GM18520 (cell line): ENCODE measurements around the gene PLD5.

Source experiments
- ATAC-seq: cut with Tn5 transposase; IDR thresholded peaks from one replicate; pipeline ENCODE4 v1.9.1; 2021; ENCODE audit not compliant: unreplicated experiment

PLD5 gene

DNA sequence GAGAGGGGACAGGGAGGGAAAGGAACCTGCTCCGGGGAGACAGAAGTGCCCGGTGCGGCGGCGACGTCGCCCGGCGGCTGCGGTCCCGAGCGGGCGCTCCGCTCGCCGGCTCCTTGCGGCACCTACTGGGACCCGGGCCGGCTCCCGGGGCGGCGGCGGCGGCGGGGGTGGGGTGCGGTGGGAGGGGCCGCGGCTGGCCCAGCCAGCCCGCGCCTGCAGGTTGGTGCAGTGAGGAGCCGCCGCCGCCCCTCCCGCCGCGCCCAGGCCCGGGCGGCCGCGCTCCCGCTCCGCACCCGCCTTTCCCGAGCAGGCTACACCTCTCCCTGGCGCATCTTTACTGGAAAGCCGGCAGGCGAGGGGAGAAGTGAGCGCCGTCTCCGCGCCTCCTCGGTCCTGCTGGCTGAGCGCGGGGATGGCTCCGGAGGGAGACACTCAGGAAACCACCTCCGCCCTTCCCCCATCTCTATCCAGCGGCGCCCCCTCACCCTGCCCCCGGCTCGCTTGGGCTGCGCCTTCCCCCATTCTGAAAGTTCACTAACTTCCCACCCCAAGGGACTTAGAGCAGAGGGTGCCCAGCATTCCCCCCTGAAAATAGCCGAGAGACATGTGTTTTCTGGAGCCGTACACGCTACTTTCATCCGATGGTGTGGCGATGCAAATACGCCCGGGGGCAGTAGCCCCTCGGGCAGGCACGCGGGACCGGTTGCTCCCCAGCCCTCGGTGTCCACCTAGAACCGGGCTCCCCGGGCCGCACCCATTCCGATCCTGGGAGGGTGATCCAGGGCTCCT, at the start of gene PLD5:
PLD5 (minus strand) TSS at position 127 of the 789 bp plus-strand sequence.
- no peak for ATAC-seq

- no peak for ATAC-seq
These were observed 45.4 kb upstream of the PLD5 start for GRCh38 chr1:242569867-242570266.

- no peak for ATAC-seq
These were observed 44.2 kb upstream of the PLD5 start for GRCh38 chr1:242568666-242569065.

DNA sequence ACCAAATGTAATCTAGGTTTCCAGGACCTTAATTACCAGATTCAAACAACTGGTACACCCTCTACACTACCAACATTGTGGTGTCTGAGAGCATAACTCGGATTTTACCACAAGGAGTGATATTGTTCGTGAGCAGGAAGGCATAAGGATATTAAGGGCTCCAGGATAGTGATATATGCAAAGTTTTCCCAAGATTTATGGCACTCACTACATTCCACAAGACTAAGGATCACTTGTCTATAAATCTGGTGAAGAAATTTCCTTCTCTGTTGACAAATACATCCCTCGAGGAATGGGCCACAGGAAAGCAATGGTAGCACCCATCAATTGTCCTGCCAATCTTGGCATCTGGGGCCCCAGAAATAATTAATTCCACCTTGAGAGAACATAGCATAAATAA, 43.1 kb upstream of the PLD5 start:
- no peak for ATAC-seq

DNA sequence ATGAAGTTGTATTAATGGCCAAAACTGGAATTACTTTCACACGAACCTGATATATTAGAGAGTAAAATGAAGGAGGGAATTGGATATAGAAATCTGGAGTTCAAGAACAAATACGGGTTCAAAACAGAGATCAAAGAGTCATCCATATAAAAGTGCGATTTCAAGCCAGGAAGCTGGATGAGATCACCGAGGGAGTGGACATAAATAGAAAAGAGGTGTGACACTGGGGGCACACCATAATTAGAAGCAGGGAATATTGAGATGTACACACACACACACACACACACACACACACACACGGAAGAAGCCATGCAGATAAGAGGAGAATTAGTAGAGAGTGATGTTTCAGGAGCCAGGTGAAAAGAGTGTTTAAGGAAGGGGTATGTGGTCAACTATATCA, 32.3 kb upstream of the PLD5 start:
- ATAC-seq = no peak

GRCh38 chr1:242556276-242556675, 31.8 kb upstream of the PLD5 start:
- ATAC-seq = no peak

GRCh38 chr1:242554577-242554976, 30.1 kb upstream of the PLD5 start:
- no peak for ATAC-seq

- ATAC-seq = no peak
These were observed 22.6 kb upstream of the PLD5 start for GRCh38 chr1:242546849-242547729.

DNA sequence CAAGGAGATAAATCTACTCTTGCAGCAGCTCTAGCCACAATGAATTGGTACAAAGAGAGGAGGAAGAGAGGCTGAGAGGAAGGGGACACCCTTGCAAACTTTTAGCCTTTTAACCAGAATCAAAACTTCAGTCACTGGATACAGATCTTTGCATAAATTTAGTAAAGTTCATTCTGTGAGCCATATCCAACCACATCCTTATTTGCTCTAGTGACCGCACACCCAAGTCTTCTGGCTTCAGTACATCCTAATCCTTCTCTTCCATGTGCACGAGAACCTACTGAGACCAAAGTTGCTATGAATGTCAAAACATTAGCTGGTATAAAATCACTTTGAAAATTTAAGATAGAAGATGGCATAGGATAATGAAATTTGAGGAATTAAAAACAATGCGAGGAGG, 21.9 kb upstream of the PLD5 start:
- no peak for ATAC-seq

DNA sequence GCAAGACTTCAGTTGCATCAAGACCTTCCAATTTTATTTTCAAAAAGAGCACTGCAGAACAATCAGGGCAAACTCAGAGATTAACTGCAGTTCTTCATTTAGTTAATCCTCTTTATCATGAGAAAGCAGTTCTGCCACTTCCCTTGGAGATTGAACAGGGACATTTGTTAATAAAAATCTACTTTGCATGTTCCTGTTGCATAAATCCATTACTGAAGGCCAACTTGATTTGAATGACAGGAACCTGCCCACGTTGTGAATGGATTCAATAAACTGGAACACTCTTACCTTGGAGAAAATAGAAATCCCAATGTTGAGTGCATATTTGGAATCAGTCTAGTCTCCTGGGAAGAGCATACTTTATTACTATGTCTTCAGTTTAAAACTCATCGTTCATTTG, 19.6 kb upstream of the PLD5 start:
- no peak for ATAC-seq

- no peak for ATAC-seq
These were observed 17.8 kb upstream of the PLD5 start for GRCh38 chr1:242542271-242542670.

- no peak for ATAC-seq
These were observed 11.5 kb upstream of the PLD5 start for GRCh38 chr1:242535986-242536385.

GRCh38 chr1:242534753-242535152, 10.3 kb upstream of the PLD5 start:
- ATAC-seq = no peak

DNA sequence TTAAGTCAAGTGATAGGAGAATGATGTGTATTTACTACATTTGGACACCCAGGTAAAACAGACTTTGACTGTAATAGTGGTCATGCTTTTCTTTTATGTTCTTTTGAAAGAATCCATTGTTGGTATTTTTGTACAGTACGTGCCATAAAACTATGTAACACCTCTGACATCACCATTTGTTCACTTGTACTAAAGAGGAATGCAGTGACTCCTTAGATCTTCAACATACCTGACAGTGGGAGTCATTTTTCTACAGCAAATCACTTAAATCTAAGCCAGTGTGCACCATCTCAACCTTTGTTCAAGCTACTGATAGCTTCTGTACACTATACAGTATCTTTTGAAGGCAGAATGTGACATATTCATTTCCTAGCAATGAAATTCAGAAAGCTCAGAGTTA, 6.3 kb upstream of the PLD5 start:
- ATAC-seq = no peak

DNA sequence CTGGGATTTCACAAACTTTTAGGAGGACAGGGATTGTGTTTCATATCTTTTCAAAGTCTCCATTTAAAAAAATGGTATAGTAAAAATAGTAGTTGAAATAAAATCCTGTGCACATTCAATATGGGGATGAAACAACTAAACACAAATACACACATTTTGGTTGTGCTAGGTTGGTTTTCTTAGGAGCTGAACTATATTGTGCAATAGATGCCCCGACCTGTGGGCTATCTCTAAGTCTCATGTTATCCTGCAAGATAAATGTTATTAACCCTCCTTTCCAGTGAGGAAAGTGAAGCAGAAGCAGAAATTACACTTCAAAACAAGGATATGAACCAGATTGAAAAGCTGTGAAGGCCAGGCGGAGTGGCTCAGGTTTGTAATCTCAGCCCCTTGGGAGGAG, 1.3 kb upstream of the PLD5 start:
- no peak for ATAC-seq

- no peak for ATAC-seq
These were observed 844 bp upstream of the PLD5 start for GRCh38 chr1:242525360-242525722.

DNA sequence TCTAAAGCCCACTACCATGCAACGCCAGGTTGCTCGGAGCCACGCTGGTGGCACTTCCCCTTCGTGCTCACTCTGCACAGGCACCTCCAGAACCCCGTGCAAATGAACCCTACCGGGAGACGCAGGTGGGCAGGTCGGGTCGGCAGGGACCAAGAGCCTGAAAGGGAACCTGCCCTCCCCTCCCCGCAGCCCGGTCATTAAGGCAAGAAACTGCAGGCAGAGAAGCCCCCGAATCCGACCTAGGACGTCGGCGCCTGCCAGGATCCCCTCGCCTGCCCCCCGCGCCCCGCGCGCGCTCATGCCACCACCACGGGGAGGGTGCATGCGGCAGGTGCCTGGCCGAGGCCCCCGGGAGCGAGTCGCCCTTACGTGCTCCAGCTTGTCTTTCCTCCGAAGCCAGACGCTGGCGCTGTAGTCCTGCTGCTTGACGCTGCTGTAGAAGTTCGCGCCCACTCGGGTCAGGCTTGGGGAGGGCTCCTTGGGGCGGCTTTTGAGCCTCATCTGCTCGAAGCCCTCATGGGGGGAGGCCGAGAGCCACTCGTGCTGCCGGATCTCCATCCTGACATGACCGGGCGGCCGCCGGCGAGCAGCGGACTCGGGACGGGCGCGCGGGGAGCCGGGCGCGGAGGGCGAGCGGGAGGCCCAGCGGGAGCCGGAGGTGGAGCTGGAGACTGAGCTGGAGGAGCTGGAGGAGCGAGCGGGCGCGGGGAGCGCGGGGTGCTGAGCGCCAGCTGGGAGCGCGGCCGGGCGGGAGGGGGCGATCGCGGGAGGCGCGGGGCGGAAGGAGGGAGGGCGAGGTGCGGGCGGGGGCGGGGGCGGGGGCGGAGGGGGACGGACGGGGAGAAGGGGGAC, 552 bp downstream of the PLD5 start:
- no peak for ATAC-seq

DNA sequence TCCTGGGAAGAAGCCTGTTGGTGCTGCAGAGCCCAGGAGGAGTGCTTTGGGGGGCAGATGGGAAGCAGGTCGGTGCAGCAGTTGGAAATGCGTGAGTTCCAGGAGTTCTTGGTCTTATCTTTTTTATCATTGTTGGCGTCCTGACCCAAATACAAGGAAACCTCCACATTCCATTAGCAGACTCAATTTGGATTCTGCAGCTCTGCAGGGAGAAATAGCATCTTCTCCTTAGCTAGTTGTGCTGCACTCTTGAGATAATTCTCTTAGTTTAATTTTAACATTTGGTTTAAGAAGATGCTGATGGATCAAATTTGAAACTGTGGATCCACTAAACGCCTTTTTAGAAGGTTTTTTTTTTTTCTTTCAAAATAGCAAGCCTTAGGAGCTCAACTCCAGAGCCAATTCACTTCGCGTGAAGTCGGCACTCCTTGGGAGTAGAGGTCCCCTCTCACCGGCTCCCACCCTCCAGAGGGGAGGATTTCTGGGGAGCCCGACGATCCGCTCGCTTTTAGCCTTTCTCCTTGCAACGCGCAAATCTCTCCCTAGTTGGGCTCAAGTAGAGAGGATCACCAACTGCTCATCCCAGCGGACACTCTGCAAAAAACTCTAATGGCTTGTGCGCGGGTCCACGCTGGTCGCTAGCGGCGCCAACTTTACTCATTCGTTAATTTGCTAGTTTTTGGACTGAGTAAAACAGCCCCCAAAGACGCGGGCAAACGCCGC, 1.3 kb downstream of the PLD5 start:
- ATAC-seq = no peak

- no peak for ATAC-seq
These were observed 2.1 kb downstream of the PLD5 start for GRCh38 chr1:242522304-242522945.

- no peak for ATAC-seq
These were observed 8.9 kb downstream of the PLD5 start for GRCh38 chr1:242515555-242515954.
